Brain microvascular endothelial cell (primary cell): ENCODE data around the gene LPAR5.
A peak's percentile ranks its signal among the peaks of the same experiment; 100 is the strongest.

Experiments
- DNase-seq: peaks from one replicate; pipeline ENCODE4 v3.0.0-alpha.2; 2020
- H3K27ac ChIP-seq: fragments of 250-450 bp; sonication (Bioruptor Pico); 2 replicates; pipeline ENCODE4 v1.5.1; 2020; ENCODE audit warnings: mild to moderate bottlenecking, moderate library complexity
- H3K27me3 ChIP-seq: fragments of 250-450 bp; sonication (Bioruptor Pico); replicated peaks from 2 replicates; pipeline ENCODE4 v1.5.1; 2020; ENCODE audit warnings: mild to moderate bottlenecking
- H3K36me3 ChIP-seq: fragments of 250-450 bp; sonication (Bioruptor Pico); replicated peaks from 2 replicates; pipeline ENCODE4 v1.5.1; 2020; ENCODE audit warnings: mild to moderate bottlenecking
- H3K4me3 ChIP-seq: 2 replicates; pipeline ENCODE4 v1.5.1; 2011; ENCODE audit warnings: low read depth, mild to moderate bottlenecking, control low read depth, low read length, moderate library complexity
- in situ Hi-C: cut with HindIII; loops from 2 replicates; pipeline ENCODE4 v1.10.0; 2017; ENCODE audit warnings: low sequenced_read_pairs, low pct_ligation_motif_present
- TF ChIP-seq, protein P1 (sequence below): IDR thresholded peaks from 2 replicates; pipeline ENCODE4 v1.5.1; 2011; ENCODE audit warnings: low read depth, mild to moderate bottlenecking, moderate library complexity, low read length, control low read depth, inconsistent platforms; ENCODE audit errors: missing control alignments

The LPAR5 gene

DNA sequence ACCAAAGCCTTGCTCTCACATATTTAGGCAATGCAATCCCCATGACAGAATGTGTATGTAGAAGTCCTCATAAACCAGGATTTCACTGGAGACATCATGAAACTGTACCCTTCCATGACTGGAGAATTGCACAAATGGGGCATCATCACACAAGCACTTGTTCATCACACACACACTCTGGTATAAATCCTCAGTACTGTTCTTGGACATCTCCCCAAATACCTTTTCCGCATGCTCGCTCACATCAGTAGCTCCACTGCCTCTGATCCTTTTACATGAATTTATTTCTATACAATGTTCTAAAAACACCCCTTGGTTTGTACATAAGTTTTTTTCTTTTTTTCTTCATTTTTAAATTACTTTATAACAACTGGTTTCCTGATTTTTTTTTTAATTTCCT lies 30.5 kb upstream of the LPAR5 start:
- no peak for DNase-seq
- TF ChIP-seq, protein P1, sequence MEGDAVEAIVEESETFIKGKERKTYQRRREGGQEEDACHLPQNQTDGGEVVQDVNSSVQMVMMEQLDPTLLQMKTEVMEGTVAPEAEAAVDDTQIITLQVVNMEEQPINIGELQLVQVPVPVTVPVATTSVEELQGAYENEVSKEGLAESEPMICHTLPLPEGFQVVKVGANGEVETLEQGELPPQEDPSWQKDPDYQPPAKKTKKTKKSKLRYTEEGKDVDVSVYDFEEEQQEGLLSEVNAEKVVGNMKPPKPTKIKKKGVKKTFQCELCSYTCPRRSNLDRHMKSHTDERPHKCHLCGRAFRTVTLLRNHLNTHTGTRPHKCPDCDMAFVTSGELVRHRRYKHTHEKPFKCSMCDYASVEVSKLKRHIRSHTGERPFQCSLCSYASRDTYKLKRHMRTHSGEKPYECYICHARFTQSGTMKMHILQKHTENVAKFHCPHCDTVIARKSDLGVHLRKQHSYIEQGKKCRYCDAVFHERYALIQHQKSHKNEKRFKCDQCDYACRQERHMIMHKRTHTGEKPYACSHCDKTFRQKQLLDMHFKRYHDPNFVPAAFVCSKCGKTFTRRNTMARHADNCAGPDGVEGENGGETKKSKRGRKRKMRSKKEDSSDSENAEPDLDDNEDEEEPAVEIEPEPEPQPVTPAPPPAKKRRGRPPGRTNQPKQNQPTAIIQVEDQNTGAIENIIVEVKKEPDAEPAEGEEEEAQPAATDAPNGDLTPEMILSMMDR = no peak
- in situ Hi-C loops = no loop called here
- no peak overlapping the region for H3K27ac ChIP-seq
- no peaks in the 10 kb centered on the region for H3K27me3 ChIP-seq
- H3K36me3 ChIP-seq = peaks cover 38% of the 10 kb centered on the region
- H3K4me3 ChIP-seq = no peak overlapping the region

DNA sequence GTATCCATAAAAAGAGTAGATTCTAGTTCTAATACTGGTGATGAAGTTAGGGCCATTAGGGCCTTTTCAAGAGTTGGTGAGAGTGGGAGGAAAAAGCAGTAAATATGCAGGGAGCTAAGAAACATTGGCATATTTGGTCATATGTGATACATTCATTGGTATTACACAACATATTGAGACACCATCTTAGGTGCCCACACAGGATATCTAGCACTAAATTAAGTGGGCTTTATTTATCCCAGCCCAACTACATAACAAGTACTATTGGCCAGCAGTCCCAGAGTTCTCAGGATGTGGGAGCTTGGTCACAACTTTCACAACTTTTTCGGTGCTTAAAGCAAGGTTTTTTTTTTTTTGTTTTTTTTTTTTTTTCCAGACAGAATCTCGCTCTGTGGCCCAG lies 29.1 kb upstream of the LPAR5 start:
- no peaks in the 10 kb centered on the region for H3K27me3 ChIP-seq
- no peak overlapping the region for H3K4me3 ChIP-seq
- H3K36me3 ChIP-seq = peaks cover 27% of the 10 kb centered on the region
- TF ChIP-seq, protein P1 = no peak
- in situ Hi-C loops = no loop called here
- H3K27ac ChIP-seq = no peak overlapping the region
- no peak for DNase-seq

DNA sequence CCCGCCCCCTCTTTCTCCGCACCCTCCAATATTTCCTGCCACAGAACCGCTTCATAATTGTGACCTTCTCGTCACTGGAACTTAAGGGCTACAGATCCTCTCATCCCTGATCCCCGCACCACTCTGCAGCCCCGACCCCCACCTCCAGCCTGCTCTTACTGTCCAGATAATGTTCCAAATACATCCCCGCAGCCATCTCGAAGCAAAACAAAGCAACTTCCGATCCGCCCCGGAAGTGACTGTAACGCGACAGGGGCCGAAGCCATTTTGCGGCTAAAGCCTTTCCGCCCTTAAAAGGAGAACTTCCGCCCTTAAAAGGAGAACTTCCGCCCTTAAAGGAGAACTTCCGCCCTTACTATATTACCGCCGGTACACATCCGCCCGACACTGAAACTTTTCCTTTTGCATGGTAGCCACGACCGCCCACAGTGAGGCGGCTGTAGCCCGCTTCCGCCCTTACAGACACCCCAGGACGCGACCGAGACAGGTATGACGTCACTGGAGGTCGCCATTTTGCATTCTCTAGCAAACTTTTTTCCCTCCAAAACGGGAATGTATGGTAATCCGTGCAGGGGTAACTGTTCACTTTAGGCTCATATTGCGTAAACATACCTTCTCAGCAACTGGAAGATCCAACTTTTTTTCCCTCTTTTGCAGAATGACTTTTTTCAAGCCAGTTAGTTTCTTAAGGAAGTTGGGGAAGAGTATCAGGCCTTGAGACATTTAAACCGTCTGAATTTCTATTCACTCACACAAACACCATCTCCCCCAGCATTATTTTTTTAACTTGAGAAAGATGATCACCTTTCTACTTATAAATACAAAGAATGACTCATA lies 27.4 kb upstream of the LPAR5 start, which contains the start of gene ING4:
Gene ING4, minus strand, starts transcription at position 214 of the 837 bp plus-strand sequence. Its CDS starts 18 bp downstream, at position 196.
- in situ Hi-C loops = no loop called here
- peak; percentile 99 for DNase-seq
- TF ChIP-seq, protein P1 = no peak
- no peaks in the 10 kb centered on the region for H3K27me3 ChIP-seq
- peak within 1 kb of the TSS; percentile 75 for H3K4me3 ChIP-seq
- H3K36me3 ChIP-seq = peaks cover 12% of the 10 kb centered on the region
- H3K27ac ChIP-seq = peak within 1 kb of the TSS; percentile 72

DNA sequence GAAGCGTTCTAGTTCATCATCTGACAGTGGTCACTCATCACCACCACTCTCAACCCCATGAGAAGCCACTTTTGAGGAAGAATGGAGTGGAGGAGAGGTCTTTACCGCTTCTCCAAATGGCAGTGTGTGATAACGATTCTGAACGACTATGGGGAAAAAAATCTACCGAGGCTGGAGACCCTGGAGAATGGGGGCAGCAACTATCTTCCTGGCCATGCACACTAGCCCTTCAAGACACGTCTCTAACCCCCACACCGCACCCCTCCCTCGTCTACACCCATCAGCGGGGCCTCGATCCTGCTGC lies 26.8 kb upstream of the LPAR5 start:
- Histone ChIP-seq H3K36me3 (peaks cover 7% of the 10 kb centered on the region), H3K27me3 (no peaks in the 10 kb centered on the region), H3K4me3 (peak overlapping the region; percentile 75), H3K27ac (peak overlapping the region; percentile 72)
- DNase-seq = no peak
- in situ Hi-C loops = no loop called here
- TF ChIP-seq, protein P1 = no peak

DNA sequence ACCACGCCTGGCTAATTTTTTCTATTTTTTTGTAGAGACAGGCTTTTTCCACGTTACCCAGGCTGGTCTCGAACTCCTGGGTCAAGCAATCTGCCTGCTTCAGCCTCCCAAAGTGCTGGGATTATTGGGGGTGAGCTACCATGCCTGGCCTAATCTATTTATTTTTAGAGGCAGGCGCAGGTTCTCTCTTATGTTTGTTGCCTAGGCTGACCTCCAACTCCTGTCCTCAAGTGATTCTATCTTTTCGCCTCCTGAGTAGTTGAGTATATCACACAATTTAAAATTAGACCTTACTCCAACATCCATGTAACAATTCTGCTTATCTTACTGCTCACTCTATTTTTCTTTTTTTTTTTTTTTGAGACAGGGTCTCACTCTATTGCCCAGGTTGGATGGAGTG lies 18.2 kb upstream of the LPAR5 start:
- Histone ChIP-seq H3K27me3 (no peaks in the 10 kb centered on the region), H3K36me3 (peaks cover 37% of the 10 kb centered on the region), H3K4me3 (no peak overlapping the region), H3K27ac (no peak overlapping the region)
- in situ Hi-C loops = no loop called here
- TF ChIP-seq, protein P1 = no peak
- no peak for DNase-seq

DNA sequence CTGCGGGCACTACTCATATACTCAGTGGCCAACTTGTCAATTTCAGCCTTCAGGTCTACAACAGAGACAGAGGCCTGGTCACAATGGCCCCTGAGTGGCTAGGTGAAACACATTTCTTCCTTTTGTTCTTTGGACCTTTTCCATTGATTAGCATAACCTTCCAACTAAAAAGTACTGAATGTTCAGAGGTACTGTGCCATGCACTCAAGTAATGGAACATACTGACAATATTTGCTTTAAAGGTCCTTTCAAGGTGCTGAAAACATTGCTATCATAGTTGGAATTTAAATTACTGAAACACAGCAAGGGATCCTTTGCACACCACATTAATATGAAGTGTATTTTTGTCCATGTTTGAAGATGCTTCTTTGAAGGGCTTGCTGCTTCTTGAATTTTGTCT lies 17.6 kb upstream of the LPAR5 start:
- TF ChIP-seq, protein P1 = no peak
- Histone ChIP-seq H3K27ac (no peak overlapping the region), H3K36me3 (peaks cover 37% of the 10 kb centered on the region), H3K27me3 (no peaks in the 10 kb centered on the region), H3K4me3 (no peak overlapping the region)
- no peak for DNase-seq
- in situ Hi-C loops = no loop called here
